GM19035 (cell line): ENCODE data around the gene LRIT1.

Experiments used
- ATAC-seq: cut with Tn5 transposase; IDR thresholded peaks from one replicate; pipeline ENCODE4 v1.9.1; 2021; ENCODE audit not compliant: unreplicated experiment

Gene LRIT1

GRCh38 chr10:84254552-84255478 is 13.5 kb upstream of the LRIT1 start:
- ATAC-seq = no peak

- no peak for ATAC-seq
These were observed 7.4 kb upstream of the LRIT1 start for GRCh38 chr10:84248794-84249193.

GRCh38 chr10:84247496-84247895 is 6.2 kb upstream of the LRIT1 start:
- no peak for ATAC-seq

GRCh38 chr10:84244651-84245270 is 3.4 kb upstream of the LRIT1 start, which contains the start of gene RGR:
Gene RGR (plus strand): TSS chr10:84245053. CDS start chr10:84245091, 38 bp downstream.
- no peak for ATAC-seq

GRCh38 chr10:84243759-84244158 is 2.4 kb upstream of the LRIT1 start:
- no peak for ATAC-seq

GRCh38 chr10:84238909-84239308 is 2.4 kb downstream of the LRIT1 start:
- ATAC-seq = no peak

- no peak for ATAC-seq
These were observed 3.9 kb downstream of the LRIT1 start for GRCh38 chr10:84237199-84238051.

GRCh38 chr10:84236807-84237198 is 4.5 kb downstream of the LRIT1 start:
- no peak for ATAC-seq

- ATAC-seq = no peak
These were observed 6.2 kb downstream of the LRIT1 start for GRCh38 chr10:84235096-84235495.

GRCh38 chr10:84234479-84234878 is 6.9 kb downstream of the LRIT1 start:
- ATAC-seq = no peak

GRCh38 chr10:84233940-84234339 is 7.4 kb downstream of the LRIT1 start:
- no peak for ATAC-seq

- ATAC-seq = no peak
These were observed 9.0 kb downstream of the LRIT1 start for GRCh38 chr10:84232376-84232775.

- ATAC-seq = no peak
These were observed 11.0 kb downstream of the LRIT1 start for GRCh38 chr10:84230359-84230758.

GRCh38 chr10:84227810-84228209 is 13.5 kb downstream of the LRIT1 start:
- ATAC-seq = no peak

GRCh38 chr10:84226616-84227015 is 14.7 kb downstream of the LRIT1 start:
- no peak for ATAC-seq

- no peak for ATAC-seq
These were observed 15.7 kb downstream of the LRIT1 start, which contains the start of gene LRIT2 for GRCh38 chr10:84225427-84226173. Gene LRIT2 (minus strand): TSS chr10:84225544. CDS start chr10:84225520, 24 bp downstream.

- no peak for ATAC-seq
These were observed 16.8 kb downstream of the LRIT1 start for GRCh38 chr10:84224411-84225028.

- ATAC-seq = no peak
These were observed 19.4 kb downstream of the LRIT1 start for GRCh38 chr10:84221916-84222315.

GRCh38 chr10:84217746-84218145 is 23.6 kb downstream of the LRIT1 start:
- no peak for ATAC-seq

- no peak for ATAC-seq
These were observed 24.5 kb downstream of the LRIT1 start for GRCh38 chr10:84216834-84217233.
